CD4-positive, alpha-beta T cell treated with Interleukin-4 for 1 hour (primary cell): ENCODE measurements around the gene PARP11.

Experiments used
- DNase-seq, 2 donors: peaks; one replicate each; pipeline ENCODE4 v3.0.0-alpha.2; 2020 to 2022

Gene PARP11, protein sequence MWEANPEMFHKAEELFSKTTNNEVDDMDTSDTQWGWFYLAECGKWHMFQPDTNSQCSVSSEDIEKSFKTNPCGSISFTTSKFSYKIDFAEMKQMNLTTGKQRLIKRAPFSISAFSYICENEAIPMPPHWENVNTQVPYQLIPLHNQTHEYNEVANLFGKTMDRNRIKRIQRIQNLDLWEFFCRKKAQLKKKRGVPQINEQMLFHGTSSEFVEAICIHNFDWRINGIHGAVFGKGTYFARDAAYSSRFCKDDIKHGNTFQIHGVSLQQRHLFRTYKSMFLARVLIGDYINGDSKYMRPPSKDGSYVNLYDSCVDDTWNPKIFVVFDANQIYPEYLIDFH

DNA sequence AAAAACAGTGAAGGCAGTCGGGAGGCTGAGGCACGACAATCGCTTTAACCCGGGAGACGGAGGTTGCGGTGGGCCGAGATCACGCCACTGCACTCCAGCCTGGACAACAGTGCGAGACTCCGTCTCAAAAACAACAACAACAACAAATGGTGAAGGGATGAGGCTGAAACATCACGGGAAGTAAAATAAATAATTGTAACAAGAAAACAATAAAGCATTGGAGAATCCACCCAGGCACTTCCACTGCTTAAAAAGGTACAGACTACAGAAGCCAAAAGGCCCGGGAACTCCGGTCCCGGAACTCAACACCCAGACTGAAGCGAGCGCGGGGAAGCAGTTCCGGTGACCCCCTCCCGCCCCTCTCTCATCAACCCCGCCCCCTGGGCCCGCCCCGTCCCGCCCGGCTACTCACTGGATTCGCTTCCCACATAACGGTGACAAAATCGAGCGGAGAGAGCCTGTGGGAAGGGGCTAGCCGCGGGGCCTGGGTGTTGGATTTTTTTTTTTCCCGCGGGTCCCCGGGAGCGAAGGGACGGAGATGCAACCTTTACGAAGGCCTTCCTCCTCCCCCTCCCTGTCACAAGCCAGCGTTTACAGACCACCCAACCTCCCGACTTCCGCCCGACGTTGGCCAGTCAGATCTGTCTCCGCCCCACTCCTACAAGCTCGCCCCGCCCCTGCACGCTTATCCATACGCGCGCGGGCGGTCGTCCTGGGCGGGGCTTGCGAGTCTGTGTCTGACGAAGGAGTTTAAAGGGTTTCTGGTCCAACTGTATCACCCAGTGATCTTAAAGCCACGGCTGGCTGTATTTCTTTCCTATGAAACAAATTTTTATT is at the start of gene PARP11:
Gene PARP11, minus strand, starts transcription at position 600 of the 837 bp plus-strand sequence. Its CDS starts 170 bp downstream, at position 430.
- DNase-seq, result peak; percentile 97 to 98

DNA sequence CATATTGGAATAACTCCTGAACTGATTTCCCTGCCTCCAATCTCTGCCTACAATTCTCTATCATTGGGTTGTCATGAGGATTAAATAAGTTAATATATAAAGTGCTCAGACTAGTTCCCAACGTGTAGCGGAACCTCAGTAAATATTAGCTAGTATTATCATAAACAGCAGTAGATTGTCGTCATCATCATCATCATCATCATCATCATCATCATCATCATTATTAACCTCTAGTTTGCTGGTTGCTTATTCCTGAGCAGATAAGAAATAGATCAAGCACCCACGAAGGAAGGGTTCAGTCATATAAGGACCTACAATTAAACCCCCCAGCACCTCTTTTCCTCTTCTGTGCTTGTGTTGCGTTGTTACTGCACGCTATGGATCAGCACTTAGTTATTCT is 48.8 kb upstream of the PARP11 start:
- DNase-seq, result no peak

DNA sequence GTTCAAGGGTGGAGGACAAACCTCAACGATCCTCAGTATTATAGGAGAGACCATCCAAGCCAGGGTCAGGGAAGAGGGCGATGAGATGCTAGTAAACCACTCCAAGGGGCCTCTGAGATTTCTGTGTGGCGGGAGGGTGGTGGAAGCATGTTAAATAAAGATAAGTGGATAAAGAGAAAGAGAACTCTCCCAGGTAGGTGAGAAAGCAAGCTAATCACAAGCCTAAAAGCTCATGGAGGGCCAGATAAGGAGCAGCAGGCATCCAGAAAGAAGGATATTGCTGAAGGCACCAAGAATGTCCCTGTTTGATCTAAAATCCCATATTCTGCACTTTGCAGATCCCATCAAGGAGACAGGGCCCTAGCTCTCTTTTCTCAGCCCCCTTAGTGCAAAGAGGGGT is 48.3 kb upstream of the PARP11 start:
- no peak for DNase-seq

DNA sequence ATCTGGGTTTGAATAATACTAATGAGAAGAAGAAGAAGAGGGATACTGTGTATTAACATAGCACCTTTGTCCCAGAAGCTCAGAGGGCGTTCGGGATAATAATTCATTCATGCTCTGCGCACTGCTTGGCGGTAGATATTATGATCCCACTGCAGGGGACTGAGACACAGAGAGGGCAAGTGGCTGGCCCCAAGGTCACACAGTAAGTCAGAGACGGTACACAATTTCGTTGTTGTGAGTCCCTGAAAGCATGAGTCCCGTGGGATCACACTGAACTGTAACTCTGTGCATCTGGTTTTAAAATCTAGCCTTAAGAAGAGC is 47.9 kb upstream of the PARP11 start:
- no peak for DNase-seq

DNA sequence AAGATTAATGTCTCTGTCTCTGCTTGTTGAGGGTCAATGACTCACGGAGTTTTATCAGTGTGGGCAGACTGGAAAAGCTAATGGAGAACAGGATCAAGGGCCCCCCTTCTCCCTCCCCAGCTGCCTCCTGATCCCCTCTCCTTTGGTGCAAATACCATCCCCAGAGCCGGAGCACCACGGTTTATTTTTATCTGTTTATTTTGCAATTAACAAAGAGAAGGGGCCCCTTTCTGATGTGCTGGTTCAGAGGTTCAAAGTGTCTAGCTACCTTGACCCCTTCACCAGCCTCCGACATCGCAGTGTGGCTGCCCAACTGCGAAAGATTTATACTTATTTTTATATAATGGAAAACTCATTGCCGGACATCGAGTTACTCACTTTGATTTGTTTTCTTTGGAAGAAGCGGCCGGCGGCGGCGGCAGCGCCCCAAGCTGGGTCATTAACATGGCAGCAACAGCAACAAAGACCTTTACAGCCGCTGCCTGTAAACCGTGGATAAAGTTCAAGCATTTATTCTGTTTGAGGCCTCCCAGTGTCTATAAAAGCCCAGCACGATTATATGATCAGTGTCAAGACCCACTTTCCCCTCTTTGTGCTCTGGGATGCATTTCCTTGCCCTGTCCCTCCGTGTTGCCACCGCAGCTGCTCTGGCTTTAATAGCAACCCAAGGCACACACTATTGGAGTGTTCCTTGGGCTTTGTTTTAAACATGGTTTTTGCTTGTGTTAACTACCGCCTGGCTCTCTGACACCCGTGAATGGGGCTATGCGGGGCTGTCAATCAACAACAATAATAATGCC is 47.4 kb upstream of the PARP11 start:
- DNase-seq, result no peak

DNA sequence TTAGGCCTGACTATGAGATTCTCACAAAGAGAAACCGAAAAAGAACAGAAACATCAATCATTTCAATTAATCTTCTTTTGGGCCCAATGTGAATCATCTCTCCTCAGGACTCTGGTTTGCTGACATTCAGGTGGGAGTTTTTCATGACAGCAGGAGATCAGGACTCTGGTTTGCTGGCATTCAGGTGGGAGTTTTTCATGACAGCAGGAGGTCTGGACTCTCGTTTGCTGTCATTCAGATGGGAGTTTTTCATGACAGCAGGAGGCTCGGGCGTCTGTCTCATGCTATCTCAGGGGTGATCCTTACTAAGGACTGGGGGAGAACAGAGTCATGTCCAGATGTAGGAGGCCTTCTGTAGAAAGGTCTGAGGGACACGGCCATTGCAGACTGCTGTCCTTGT is 40.1 kb upstream of the PARP11 start:
- no peak for DNase-seq

DNA sequence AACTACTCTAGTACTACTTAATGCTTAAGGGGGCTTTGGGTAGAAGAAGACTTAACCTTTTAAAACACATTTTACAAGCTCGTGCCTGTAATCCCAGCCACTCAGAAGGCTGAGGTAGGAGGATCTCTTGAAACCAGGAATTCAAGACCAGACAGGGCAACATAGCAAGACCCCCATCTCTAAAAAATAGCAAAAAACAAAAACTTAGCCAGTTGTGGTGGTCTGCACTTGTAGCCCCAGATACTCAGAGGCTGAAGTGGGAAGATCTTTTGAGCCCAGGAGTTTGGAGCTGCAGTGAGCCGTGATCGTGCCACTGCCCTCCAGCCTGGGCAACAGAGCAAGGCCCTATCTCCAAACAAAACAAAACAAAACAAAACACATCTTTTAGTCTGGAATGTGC is 39.7 kb upstream of the PARP11 start:
- DNase-seq, result no peak

DNA sequence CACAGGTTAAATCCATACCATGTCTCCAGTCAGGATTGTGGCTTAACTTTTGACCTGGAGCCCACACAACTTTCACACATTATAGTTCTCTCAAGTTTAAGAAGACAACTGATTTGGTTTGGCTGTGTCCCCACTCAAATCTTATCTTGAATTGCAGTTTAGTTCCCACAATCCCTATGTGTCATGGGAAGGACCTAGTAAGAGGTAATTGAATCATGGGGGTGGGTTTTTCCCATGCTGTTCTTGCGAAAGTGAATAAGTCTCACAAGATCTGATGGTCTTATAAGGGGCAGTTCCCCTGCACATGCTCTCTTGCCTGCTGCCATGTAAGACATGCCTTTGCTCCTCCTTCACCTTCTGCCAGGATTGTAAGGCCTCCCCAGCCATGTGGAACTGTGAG is 38.2 kb upstream of the PARP11 start:
- no peak for DNase-seq

DNA sequence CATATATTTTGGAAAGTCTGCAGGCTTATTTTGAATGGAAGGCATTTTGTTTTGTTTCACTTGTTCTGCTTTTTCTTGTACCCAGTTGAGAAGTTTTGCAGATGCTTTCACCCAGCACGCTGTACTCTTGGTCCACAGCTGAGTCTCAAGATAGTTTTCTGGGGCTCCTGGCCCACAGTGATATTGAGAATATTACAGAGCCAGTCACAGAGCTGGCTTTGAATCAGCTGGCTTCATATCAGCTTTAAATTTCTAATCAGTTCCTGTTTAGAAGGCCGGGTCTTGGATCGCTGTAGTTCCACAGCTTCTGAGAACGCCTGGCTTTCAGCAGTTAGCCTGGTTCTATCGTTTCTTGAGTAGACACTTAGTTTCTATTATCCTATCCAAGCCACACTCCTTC is 32.5 kb upstream of the PARP11 start:
- no peak for DNase-seq

DNA sequence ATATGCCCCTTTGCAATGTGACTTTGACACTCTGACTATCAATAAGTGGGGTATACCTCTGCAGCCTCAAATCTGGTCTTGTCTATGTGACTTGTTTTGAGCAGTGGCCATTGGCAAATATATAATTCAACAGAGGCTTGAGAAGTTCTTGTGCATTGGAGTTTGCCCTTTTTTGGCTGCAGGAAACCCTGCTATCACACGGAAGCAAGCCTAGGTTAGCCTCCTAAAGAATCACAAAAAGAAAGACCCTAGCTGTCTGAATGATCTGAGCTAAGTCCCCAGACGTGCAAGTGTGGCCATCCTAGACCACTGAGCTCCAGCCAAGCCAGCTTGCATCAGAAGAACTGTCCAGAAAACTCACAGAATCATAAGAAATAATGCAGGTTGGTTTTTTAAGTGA is 31.8 kb upstream of the PARP11 start:
- no peak for DNase-seq

DNA sequence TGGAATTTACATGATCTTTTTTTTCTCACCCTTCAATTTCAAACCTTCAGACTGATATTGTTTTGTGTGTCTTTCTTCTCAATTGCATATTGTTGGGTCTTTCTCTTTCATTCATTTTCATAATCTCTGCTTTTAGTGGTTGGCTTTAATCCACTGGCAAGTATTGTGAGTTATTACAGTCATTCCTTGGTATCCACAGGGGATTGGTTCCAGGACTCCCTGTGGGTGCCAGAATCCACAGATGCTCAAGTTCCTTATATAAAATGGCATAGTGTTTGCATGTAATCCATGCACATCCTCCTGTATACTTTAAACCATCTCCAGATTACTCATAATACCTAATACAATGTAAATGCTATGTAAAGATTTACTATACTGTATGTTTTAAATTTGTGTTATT is 29.7 kb upstream of the PARP11 start:
- DNase-seq, result no peak

DNA sequence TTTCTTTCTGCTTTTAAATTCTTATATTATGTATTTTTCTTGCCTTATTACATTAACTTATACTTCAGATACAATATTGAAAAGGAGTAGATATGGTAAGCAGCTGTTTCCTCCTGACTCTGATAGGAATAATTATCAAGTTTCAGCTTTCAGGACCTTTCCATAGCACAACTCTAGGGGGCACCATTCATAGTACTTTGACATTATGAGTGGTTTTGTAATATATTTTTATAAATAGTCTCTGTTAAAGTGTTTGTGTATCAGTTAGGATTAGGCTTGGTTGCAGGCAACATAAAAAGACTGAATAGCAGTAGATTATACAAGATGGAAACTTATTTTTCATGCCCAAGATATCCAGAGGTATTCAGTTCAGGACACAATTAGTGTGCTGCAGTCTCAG is 27.9 kb upstream of the PARP11 start:
- DNase-seq, result no peak

DNA sequence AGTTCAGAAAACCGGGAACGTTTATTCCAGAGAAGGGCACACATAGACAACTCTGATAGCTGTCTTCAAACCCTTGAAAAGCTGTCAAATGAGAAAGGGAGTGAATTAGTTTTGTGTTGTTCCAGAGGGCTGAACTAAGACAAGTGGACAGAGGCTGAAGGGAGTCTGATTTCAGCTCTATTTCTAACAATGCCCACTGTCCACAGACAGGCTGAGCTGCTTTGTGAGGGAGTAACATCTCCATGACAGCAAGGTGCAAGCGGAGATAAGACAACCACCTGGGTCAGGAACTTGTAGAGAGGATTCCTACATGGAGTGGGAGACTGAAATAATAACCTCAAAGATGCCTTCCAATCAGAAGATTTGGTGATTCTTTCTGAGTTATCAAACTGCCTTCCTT is 25.6 kb upstream of the PARP11 start:
- no peak for DNase-seq

DNA sequence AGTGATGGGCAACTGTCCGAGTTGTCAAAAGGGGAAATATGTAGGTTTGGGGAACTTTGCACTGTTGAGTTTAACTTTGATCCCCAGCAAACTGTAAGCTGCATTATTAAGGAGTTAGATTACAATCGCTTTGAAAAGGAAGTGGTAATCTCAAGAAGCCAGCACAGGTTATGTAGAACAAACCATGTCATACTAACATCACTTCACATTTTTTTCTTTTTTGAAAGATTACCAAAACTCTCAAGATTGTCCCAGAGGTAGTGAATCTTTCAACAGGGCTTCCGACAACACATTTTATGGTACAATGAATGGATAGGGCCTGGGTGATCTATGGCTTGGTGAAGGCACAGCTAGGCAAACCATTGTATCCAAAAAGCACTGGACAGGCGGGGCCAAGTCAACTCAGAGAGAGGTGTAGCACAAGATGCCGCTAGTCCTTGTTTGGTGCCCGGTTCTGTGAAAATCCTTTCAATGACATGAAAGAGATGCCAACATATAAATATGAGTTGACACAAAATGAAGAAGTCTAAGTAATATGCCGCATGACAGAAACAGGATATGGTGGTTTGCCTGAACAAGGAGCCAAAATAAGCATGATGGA is 24.3 kb upstream of the PARP11 start:
- peak; percentile 12 to 68 for DNase-seq

DNA sequence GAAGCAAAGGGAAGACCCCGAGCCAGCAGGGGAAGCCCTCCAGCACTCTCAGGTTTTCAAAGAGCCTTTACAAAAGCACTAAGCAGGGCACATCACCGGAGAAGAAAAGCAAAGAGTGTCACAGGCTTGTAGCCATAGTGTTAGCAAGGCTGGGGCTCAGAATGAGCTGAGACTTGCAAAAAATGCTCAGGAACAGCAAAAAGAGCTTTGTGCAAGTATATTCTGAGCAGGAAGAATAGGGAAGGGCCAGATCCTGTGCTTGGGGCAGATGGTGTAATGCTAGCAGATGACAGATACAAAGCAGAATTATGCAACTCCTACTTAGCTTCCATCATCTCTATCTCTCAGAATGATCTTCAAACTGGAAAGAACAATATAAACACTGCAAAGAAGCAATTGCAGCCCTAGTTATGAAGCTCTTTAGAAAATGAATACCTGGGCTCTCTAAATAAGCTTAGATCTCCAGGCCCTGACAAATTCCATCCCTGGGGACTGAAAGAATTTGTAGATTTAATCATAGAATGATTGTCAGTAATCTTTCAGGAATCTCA is 23.7 kb upstream of the PARP11 start:
- DNase-seq, result peak; percentile 15 to 17

DNA sequence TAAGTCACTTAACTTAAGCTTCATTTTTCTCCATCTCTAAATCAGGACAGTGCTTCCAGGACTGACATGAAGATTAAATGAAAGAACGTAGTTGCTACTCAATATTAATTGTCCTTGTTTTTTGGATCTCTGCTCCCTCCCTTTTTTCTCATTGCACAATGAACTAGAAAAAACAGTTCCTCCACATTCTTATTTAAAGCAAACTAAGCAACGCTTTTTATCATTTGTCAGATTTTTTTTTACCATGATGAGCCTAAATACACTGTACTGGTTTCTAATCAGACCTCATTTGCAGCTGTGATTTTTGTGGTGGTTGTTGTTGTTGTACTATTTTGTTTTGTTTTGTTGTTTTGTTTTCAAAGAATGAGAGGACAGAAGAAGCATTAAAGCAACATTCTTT is 23.2 kb upstream of the PARP11 start:
- DNase-seq, result no peak

DNA sequence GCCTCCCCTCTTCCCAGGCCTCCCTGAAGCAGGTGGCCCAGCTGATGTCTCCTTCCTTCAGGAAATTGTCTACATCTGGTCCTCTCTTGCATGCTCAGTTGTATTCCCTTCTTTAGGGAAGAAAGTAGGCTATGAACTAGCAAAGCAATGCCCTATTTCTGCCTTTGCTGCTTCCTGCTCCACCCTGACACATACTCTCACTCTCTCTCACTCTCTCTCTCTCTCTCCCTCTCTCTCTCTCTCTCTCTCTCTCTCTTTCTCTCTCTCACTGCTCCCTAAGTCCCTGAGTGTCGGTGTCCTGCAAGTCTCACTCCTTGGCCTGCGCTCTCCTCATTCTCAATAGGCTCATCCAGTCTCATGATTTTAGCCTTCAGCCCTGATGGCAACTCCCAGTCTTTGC is 19.4 kb upstream of the PARP11 start:
- DNase-seq, result peak in 1 of 2 donors; percentile 40

DNA sequence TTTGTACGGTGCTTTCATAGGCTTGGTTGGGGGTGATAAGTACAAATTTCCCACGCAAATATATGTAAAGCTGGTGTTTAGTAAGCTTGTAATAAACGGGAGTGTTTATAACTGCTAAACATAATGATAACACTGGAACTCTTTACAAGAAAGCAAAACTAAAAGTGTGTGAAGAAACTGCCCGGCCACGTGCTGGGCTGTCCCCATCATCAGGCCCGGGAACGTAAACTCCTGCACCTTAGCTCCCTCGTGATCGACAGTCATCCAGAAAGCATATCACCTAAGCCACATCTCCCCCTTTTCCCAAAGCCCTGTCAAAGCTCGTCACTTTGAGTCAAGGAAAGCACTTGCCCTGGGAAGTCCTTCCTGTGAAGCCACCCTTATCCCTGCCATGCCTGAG is 18.0 kb upstream of the PARP11 start:
- no peak for DNase-seq

DNA sequence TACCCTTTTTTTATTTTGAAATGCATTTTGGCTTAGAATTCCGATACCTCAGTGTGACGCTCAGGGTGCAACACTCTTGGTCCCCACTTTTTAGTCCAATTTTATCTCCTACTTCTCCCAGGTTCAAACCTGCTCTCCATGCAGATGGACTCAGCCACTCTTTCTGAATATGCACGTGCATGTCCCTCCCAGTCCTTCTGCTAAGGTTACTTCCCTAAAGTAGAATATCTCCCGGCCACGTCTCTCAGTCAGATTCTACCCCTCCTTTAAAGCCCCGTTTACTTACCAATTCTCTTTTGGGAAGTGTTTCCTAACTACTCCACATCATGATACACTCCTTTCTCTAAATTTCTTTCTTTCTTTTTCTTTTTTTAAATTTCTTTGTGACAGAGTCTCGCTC is 15.5 kb upstream of the PARP11 start:
- DNase-seq, result no peak

DNA sequence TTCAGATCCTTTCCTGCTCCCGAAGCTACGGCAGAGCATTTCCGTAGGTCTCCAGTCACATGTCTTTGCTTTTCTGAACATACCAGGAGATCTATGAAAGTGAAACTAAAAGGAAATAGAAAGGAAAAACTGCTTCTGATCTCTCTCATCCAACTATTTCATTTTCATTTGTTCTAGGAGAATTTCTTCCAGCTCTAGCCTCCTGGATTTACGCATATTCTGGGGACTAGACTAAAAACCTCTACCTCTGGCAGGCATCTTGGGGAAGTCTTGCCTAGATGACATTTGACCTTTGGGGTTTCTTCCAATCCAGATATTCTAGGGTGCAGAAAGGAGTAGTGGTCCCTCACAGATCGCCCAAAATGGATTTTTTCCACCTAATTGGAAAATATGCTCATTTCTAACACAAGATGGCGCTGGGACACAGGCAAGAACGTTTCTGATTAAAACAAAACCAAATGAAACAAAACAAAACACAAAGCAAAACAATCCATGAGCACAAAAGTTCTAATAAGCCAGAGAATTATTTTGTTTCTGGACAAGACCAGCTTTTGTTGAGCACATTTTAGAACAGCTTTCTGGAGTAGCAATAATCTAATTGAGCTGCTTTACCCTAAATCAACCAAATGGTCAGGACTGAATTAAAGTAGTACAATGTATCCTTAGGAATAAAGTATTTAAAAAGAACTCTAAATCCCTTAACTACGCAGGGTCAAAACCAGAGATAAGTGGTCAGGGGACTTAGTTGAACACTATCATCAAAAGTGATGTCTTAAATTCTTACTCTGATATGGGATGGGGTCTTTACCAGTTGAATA is 12.3 kb upstream of the PARP11 start:
- DNase-seq, result peak; percentile 48 to 80

DNA sequence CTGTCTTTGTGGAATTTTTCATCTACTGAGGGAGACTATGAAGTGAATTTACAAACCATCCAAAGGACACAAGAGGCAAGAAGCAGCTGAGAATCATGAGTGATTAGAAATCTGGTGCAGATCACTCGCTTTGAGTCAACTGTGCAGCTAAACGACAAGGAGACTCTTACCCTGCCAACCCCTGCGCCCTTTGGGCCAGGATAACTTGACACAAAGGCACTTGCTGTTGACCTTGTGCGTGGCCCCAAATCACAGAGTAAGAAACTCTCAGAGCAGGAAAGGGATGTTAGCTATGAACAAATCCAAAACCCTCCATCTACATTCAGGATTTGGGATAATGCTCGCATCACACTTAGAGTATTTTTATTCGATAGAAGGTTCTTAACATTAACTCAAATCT is 11.5 kb upstream of the PARP11 start:
- DNase-seq, result no peak
